ENCODE results near the gene C11orf58.

The C11orf58 gene

GRCh38 chr11:16806791-16807190, 68.3 kb downstream of the C11orf58 start:
- DNase-seq = no peak

GRCh38 chr11:16807306-16807705, 68.9 kb downstream of the C11orf58 start:
- no peak for DNase-seq
